Stimulated activated CD4-positive, alpha-beta T cell treated with anti-CD3 and anti-CD28 coated beads, Interleukin-1b, Interleukin-23, amount 100 ng/mL, for 48 hours (primary cell): Measurements from ENCODE around the gene DNAJC8.

ENCODE experiments used
- DNase-seq: peaks from one replicate; pipeline ENCODE4 v3.0.0-alpha.2; 2020

The DNAJC8 gene

DNA sequence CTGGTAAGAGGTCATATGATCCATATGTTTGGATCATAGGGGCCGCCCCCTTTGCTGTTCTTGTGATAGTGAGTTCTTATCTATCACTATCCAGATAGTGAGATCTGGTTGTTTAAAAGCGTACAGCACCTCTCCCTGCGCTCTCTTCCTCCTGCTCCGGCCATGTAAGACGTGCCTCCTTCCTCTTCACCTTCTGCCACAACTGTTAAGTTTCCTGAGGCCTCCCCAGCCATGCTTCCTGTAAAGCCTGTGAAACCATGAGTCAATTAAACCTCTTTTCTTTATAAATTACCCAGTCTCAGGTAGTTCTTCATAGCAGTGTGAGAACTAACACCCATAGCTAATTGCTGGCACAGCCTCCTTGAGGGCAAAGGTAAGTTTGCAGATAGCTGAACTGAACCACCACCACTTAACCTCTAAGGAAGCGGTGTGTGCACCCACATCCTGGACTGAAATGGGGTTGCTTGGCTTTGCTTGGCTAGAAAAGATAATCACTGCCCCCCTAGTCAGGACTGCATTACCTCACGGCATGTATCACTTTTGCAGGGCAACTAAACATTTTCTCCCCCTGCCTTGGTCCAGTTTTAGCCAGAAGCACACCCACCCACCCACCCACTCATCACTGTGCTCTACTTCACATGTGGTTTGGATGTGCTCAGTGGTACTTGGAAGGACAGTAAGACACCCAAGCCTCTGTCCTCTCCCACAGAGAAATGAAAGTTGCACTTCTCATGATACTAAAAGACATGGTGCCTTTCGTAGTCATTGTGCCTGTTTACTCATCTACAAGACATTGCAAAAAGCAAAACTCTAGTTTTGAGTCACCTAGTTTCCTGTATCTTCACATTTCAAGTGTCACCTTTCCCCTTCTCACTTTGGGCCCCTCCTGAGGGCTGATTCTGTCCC lies 33.2 kb downstream of the DNAJC8 start:
- peak; percentile 69 for DNase-seq

DNA sequence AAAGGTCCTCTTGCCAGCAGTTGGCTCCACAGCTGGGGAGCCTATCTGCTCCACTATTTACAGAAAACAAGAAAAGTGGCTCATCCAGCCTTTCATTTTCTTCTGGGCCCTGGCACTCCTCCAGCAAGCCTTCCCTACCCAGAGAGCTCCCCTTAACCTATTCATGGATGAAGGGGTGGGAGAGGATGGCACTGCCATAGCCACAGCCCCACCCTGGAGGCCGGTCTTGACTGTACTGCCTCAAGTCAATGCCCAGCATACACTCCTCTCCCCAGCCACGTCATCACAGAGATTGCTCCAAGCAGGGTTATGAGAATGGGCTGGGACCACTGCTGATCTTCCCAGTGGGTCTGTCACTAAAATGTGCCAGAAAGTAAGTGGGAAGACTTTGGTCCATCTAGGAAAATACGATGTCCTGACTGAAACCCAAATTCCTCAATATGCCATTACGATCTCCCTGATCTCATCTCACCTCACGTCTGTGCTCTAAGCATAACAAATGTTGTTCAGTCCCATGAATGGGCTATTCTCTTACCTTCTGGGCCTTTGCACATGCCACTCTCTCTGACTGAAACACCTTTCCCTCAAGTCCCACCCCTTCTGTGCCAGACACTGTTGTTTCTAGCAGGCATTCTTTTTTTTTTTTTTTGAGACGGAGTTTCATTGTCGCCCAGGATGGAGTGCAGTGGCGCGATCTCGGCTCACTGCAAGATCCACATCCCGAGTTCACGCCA lies 35.0 kb downstream of the DNAJC8 start:
- DNase-seq = no peak

DNA sequence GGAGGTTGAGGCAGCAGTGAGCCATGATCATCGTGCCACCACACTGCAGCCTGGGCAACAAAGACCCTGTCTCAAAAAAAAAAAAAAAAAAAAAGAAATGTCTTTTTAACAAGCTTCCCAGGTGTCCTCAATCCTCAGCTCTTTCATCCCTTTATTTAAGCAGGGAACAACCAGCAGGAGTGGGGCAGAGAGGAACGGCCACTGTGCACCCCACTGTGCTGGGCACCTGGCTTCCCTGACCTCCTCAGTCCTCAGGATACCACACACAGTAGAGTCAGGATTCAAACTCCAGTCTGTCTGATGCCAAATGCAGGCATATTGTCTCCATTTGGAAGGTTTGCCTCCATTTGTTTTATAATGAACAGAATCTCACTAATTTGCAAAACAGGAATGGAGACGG lies 36.5 kb downstream of the DNAJC8 start:
- no peak for DNase-seq

DNA sequence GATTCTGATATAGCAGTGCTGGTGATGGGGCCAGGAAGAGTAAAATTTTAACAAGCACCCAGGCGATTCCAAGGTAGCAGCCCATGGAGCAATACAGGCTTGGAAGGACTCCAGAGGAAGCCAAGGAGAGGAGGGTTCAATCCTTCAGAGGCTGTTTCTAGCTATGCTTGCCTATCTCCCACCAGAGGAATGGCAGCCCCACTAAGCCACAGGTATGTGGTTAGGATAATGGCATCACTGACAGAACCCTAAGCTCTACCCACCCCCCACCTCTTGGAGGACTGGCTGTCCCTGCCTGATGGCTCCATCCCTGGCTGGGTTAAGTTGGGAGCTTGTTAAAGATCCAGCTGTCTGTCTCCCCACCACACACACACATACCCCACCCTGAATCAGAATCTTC lies 37.0 kb downstream of the DNAJC8 start:
- no peak for DNase-seq

DNA sequence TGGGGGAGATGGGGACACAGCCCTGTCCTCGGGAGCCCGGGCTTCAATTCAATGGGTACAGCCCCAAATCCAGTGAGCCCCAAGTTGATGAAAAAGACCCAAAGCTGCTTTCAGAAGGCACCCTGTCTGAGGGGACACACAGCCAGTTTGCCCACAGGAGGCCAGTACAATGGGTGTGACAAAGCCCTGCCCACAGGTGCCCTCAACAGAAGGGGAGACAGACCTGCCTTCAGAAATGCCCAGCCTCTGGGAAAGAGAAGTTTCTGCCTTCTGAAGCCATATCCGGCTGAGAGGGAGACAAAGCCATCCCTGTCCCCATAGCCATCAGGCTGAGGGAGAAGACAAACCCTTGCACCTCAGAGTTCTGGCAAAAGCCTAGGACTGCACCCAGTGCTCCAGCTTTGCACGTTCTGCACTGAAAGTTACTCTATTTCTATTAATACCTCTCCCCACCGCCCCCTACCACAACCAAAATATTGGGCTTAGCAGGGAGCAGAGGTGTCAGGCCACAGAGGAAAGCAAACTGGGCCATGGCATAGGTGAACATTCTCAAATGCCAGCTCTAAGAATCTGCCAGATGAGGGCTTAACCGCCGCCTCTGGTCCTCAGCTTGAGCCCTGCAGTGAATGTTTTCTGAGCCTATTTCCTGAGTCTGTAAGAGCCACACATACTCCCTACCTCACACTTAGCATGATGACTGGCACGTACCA lies 38.3 kb downstream of the DNAJC8 start:
- no peak for DNase-seq

DNA sequence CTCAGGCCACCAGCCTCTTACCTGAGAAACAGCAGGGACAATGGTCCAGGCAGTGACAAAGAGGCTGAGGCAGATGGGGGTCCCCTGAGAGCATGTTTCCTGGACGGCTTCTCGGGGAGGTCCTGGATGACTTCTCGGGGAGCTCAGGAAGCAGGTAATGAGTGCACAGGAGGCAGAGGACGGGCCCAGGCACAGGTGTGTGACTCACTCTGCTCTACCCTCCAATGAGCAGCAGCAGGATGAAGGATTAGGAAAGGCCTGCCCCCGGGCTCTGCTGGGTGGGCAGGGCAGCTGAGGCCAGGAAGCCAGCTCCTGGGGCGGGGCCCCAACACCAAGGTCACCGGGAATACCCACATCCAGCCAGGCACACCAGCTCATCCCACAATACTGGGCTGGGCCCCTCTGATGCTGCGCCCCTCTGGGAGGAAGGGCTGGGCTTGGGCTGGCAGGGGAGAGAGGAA lies 39.1 kb downstream of the DNAJC8 start:
- DNase-seq = no peak

DNA sequence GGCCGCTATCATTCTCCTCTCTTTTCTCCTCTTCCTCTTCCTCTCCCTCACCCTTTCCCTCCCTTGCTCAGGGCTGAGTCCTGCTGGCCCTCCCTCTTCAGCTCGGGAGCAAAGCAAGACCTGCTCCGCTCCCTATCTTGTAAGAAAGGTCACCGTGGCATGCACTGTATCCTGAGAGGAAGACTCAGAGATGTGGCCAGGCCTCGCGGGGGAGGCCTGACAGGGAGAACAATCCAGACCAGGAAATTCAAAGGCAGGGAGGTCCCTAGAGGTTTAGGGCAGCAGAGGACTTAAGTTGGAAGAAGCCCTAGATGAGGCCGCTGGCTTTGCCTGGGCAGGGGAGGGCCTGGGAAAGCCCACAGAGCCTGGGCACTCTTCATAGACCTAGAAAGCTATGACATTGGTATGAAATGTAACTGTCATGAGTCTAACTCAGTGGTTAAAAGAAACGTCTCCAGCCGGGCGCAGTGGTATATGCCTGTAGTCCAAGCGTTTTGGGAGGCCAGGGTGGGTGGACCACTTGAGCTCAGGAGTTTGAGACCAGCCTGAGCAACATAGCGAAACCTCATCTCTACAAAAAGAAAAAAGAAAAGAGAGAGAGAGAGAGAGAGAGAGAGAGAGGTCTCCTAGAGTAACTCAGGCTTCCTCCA lies 41.7 kb downstream of the DNAJC8 start:
- no peak for DNase-seq

DNA sequence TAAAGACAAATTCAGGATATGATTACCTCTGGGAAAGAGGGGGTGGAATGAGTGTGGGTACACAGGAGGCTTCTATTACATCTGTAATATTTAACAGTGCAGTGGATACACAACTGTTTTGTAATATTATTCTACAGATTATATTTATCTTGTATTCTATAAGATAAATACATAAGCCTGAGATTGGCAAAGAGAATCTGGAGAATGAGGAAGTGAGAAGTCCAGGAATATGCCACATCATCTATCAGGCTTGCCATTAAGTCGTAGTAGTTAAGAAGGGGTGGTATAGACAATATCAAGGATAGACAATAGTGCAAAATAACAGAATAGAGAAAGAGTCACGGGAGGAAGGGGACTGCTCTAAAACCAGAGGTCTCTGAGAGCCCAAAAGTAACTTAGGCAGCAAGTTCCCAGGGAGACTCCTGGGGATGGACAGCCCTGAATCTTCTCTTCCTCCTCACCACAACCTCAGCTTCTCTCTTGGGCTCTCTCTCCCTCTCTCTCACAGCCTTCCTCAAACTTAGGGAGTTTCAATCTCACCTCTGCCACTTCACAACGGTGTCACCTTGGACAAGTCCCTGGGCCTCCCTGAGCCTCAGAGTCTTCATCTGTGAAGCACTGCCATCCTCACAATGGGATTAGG lies 42.4 kb downstream of the DNAJC8 start:
- DNase-seq = no peak

DNA sequence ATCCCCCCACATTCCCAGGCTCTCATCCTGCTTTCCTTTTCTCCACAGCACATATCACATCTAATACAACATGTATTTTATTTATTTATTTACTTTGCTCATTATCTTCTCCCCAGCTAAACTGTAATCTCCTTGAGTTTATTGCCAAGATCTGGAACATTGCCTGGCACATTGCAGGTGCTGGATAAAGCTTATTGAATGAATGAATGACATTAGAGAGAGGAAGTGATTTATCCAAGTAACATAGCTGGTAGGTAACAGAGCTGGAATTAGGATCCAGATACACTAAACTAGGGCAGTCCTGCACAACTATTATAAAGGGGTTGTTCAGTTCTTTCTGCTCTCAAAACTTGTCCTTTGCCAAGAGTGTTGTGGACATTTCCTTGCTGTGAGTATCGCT lies 47.8 kb downstream of the DNAJC8 start:
- DNase-seq = no peak

DNA sequence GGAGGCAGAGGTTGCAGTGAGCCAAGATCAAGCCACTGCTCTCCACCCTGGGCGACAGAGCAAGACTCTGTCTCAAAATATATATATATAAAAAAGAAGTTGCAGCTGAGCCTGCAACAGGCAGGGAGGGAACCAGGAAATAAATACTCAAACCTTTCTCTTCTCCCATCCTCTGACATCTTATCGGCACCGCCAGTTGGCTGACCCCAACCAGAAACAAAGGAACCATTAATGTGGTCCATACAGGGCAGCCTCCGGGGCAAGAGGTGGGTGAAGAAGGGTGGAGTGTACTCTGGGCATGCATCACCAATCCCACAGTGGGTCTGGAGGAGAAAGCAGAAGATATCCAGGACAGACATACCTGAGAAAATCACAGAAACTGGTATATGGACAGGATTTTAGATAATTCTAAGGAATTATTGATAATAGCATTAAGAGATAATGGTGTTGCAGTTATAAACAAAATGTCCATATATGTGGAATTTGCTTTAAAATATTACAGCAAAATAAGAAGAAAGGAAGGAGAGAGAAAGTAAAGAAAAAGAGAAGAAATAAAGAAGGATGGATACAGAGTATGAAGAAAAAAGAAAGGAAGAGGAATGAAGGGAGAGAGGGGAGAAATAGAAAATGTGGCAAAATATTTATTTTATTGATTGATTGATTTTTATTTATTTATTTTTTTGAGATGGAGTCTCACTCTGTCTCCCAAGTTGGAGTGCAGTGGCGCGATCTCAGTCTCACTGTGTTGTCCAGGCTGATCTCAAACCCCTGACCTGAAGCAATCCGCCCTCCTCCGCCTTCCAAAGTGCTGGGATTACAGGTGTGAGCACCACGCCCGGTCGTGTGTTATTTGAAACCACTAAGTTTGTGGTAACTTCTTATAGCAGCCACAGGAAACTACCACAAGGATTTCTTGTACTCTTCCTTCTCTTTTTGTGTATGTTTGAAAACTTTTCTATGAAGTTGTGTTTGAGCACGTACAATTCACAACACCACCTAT lies 52.2 kb downstream of the DNAJC8 start:
- DNase-seq = no peak

DNA sequence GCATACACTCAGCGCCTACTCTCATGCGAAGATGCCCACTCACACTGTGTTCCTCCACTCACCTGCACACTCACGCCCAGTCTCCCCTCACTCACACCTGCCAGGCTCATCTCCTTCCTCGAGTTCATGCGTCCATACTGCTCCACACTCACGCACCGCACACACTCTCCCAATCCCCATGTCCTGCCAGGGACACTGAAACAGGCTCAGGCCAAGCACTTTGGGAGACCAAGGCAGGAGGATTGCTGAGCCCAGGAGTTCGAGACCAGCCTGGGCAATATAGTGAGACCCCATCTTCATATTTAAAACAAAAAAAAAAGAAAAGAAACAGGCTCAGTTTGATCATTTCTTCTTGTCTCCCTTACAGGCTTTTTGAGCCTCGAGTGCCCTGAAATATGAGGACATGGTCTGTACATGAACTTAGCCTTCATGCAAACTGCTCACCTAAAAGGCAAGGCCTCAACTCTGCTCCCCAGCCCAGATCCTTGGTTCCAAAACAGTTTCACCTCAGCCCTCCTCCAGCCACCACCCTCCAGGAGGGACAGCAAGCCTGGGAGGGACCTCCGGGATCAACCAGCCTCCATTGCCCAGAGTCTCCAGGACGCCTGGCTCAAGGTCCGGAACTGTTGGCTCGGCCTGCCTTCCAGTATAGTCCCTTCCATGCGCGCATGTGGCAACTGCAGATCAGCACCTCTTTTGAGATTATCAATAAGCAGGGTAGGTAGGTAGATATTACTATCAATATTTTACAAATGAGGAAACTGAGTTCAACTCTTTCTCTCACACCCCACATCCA lies 53.9 kb downstream of the DNAJC8 start:
- no peak for DNase-seq

DNA sequence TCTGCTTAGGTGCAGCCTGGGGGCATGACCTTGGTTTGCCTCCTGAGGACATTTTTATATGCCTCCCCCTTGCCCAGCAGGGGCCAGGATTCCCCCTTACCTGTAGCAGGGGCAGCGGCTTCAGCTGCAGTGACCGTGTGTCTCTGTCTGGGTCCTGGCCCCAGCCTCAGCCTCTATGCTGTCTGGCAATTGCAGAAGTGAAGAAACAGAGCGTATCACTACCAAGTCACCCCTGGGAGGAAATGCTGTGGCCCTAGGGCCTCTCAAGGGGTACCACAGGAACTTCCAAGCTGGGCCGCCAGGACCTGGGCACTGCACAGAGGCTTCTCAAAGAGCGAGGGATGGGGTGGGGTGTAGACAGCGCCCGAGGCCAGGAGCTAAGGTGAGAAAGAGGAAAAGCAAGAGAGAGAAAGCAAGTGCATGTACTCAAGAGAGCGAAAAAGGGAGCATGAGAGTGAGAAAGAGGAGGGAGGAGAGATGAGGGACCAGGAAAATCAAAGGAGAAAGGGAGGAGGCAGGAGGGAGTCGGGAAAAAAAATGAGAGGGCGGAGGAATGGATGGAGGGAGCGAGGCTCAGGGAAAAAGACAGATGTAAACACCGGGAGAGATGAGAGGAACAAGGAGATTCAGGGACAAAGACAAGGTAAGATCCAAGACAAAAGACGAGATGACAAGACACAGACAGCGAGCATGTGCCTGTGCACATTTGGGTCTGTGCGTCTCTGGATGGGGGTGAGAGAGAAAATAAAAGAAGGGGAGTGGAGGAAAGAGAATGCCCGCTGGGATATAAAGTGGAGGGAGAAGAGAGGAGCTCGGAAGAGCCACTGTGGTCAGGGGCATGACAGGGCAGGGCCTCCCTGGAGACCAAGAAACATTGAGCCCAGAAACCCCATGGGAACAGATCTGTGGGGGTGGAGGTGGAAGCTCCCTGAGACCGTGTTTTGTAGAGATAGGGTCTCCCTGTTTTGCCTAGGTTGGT lies 56.0 kb downstream of the DNAJC8 start, which contains the start of gene PTAFR:
TSS of gene PTAFR (minus strand) at position 199 of the 979 bp plus-strand sequence. CDS start 25,669 bp downstream, outside the sequence.
- no peak for DNase-seq

DNA sequence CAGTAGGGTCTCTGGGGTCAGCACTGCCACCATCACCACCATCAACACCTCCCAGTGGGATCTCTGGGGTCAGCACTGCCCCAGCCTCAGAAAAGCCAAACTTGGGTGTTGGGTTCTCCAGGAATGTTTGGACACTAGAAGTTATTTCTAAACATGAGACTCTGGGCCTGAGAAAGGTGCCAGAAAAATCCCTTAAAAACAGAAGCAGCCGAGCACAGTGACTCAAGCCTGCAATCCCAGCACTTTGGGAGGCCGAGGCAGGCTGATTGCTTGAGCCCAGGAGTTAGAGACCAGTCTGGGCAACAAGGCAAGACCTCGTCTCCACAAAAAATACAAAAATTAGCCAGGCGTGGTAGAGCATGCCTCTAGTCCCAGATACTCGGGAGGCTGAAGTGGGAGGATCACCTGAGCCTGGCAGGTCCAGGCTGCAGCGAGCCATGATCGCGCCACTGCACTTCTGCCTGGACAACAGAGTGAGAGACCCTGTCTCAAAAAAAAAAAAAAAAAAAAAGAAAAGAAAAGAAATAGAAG lies 56.8 kb downstream of the DNAJC8 start:
- no peak for DNase-seq

DNA sequence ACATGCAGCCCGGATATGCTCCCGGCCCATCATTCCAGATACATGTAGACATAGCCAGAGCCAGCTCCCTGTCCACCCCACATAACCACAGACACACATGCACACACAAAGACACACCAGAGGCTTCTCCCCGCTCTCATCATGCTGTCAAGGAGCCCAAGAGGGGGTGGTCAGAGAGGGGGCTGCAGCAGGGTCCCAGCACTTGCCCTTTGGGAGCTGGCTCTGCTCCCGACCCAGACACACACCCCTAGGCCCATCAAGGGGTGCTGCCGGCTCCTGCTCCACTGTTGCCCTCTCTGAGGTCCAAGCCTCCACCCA lies 58.9 kb downstream of the DNAJC8 start:
- no peak for DNase-seq

DNA sequence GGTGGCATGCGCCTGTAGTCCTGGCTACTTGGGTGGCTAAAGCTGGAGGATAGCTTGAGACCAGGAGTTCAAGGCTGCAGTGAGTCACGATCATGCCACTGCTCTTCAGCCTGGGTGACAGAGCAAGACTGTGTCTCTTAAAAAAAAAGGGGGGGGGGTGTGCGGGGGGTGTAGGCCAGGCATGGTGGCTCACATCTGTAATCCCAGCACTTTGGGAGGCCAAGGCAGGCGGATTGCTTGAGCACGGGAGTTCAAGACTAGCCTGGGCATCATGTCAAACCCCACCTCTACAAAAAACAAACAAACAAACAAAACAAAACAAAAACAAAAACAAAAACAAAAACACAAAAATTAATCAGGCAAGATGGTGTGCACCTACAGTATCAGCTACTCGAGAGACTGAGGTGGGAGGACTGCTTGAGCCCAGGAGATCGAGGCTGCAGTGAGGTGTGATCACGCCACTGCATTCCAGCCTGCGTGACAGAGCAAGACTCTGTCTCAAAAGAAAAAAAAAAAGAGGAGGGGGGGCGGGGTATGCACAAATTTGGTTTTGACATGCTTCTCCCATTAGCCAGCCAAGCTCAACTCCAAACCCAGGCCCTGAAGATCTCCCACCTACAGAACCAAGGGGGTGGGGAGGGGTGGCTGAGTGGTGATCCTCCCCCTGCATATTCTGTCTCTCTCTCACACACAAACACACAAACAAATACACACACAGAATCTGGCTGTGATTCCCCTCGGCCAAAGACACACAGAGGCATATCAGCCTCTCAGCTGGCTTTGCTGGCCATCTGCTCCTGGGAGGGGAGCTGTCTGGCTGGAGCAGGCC lies 59.5 kb downstream of the DNAJC8 start:
- no peak for DNase-seq

DNA sequence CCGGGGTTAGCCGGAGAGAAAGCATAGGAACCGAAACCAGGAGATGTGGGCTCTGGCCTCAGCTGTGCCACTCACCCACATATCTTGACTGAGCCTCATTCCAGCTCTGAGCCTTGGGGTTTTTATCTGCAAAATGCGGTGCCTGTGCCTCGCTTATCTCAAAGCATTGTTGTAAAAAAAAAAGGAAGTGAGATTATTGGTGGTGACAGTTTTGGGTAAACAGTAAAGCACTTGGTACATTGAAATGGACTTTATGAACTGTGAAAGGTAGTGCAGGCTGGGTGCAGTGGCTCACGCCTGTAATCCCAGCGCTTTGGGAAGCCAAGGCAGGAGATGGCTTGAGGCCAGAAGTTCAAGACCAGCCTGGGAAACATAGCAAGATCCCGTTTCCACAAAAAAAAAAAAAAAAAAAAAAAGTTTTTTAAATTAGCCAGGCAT lies 60.1 kb downstream of the DNAJC8 start:
- peak; percentile 29 for DNase-seq

DNA sequence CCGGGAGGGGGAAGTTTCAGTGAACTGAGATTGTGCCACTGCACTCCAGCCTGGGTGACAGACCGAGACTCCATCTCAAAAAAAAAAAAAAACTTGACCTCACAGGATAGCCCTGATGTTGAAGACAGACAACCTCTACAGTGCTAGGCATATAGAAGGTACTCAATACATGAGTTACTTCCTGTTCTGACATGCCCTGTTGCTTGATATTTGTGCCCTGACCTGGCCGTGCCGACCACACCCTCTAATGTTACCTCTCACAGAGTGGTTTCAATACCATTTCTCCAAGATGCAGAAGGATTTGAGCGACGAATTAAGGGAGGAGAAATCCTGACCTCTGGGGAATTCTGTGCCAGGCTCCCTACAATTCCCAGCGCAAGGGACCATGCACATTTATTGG lies 61.6 kb downstream of the DNAJC8 start:
- DNase-seq = no peak
